Karpas-422 (cell line): ENCODE data around the gene USP14. TPM values are rescaled to one million over a fixed set of nuclear protein-coding genes. Genes with fewer than 3 reads are reported as not detected.

Experiments
- DNase-seq: peaks from one replicate; pipeline ENCODE4 v3.0.0-alpha.2; 2015
- H2AFZ ChIP-seq: fragments of 200-600 bp; sonication (generic); 2 replicates; pipeline ENCODE4 v1.6.1; 2014; ENCODE audit warnings: antibody characterized with exemption, low read length, mixed read lengths
- H3K27ac ChIP-seq: fragments of 200-600 bp; sonication (generic); 2 replicates; pipeline ENCODE4 v1.5.1; 2014; ENCODE audit warnings: mild to moderate bottlenecking, low read length, moderate library complexity
- H3K27me3 ChIP-seq: fragments of 200-600 bp; sonication (generic); 2 replicates; pipeline ENCODE4 v1.6.1; 2014; ENCODE audit warnings: low read length, mixed read lengths
- H3K36me3 ChIP-seq: fragments of 200-600 bp; sonication (generic); 2 replicates; pipeline ENCODE4 v1.6.1; 2014; ENCODE audit warnings: low read length, mixed read lengths; ENCODE audit not compliant: insufficient read depth
- H3K4me1 ChIP-seq: fragments of 200-600 bp; sonication (generic); 2 replicates; pipeline ENCODE4 v1.6.1; 2014; ENCODE audit warnings: mild to moderate bottlenecking, low read length, mixed read lengths
- H3K4me2 ChIP-seq: fragments of 200-600 bp; sonication (generic); 2 replicates; pipeline ENCODE4 v1.6.1; 2014; ENCODE audit warnings: low read length, low read depth, mild to moderate bottlenecking; ENCODE audit not compliant: poor library complexity, severe bottlenecking
- H3K4me3 ChIP-seq: fragments of 200-600 bp; sonication (generic); 2 replicates; pipeline ENCODE4 v1.5.1; 2014; ENCODE audit warnings: mild to moderate bottlenecking, antibody characterized with exemption, low read length, mixed read lengths
- H3K79me2 ChIP-seq: fragments of 200-600 bp; sonication (generic); 2 replicates; pipeline ENCODE4 v1.6.1; 2014; ENCODE audit warnings: mild to moderate bottlenecking, low read length, mixed read lengths
- H3K9ac ChIP-seq: fragments of 200-600 bp; sonication (generic); 2 replicates; pipeline ENCODE4 v1.6.0; 2014; ENCODE audit warnings: low read length
- H3K9me2 ChIP-seq: fragments of 200-600 bp; sonication (generic), shearing (Covaris generic); replicated peaks from 2 replicates; pipeline ENCODE4 v1.6.0; 2014; ENCODE audit warnings: mild to moderate bottlenecking, low read length, moderate library complexity; ENCODE audit not compliant: insufficient read depth
- H3K9me3 ChIP-seq: fragments of 300-700, 200-600 bp; sonication (generic); 2 replicates; pipeline ENCODE4 v1.6.1; 2014; ENCODE audit warnings: low read length, mixed read lengths
- H4K20me1 ChIP-seq: fragments of 200-600 bp; sonication (generic); 2 replicates; pipeline ENCODE4 v1.6.1; 2014; ENCODE audit warnings: mild to moderate bottlenecking, antibody characterized with exemption, low read length, low read depth; ENCODE audit not compliant: insufficient read depth
- total RNA-seq: library from RNA; depleted of rRNA; stranded (reverse); fragments of >200 nt; shearing (Covaris generic); gene quantifications from 2 replicates; pipeline ENCODE4 v1.2.3, GENCODE V29; 2014; ENCODE audit warnings: low replicate concordance

USP14 gene
- total RNA-seq, 1 experiment from 2014 or later = 40.1 TPM

DNA sequence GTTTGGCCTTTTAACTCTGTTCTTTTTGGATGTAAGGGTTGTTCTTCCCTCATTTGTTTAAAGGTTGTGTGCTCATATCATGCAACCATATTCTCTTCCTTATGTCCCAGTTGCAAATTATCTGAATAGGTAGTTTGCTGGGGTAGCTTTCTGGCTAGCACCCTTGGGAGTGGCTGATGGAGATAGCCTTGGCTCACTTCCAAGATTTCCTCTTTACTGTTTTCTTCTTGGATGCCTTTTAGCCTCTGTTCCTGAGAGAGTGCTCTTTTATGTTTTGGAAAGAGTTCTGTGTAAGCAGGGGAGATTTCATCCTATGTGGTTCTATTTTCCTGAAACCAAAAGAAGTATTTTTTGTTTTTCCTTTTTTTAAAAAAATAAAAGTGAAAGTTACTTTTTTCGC lies 25.4 kb downstream of the USP14 start:
- Histone ChIP-seq H3K79me2 (peaks cover 97% of the 10 kb centered on the region), H3K4me2 (no peak overlapping the region), H3K9me2 (no peaks in the 10 kb centered on the region)

DNA sequence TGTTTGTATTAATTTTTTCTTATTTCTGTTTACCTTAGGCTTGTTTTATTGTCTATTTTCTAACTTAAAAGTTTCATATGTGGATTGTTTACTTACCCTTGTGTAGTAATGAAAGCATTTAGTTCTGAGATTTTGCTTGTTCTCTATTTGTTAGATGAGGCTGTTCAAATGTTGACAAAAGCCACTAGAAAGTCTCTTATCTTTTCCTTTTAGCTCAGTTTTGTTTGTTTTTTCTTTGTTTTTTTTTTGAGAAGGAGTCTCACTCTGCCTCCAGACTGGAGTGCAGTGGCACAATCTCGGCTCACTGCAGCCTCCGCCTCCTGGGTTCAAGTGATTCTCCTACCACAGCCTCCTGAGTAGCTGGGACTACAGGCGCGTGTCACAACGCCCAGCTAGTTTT lies 30.9 kb downstream of the USP14 start:
- no peak overlapping the region for H3K9ac ChIP-seq
- no peaks in the 10 kb centered on the region for H3K9me3 ChIP-seq
- no peak for DNase-seq
- no peaks in the 10 kb centered on the region for H3K9me2 ChIP-seq
- H3K4me2 ChIP-seq = no peak overlapping the region
- peaks cover 96% of the 10 kb centered on the region for H3K79me2 ChIP-seq
- H2AFZ ChIP-seq = no peak overlapping the region
- peaks cover 27% of the 10 kb centered on the region; the same call in 1 of the 2 replicates for H3K36me3 ChIP-seq
- no peaks in the 10 kb centered on the region for H4K20me1 ChIP-seq
- no peaks in the 10 kb centered on the region for H3K27me3 ChIP-seq
- H3K4me3 ChIP-seq = no peak overlapping the region
- no peak overlapping the region for H3K27ac ChIP-seq
- H3K4me1 ChIP-seq = no peaks in the 10 kb centered on the region

More for the DNA sequence above, 25.4 kb downstream of the USP14 start:
- no peak overlapping the region for H3K9ac ChIP-seq
- no peaks in the 10 kb centered on the region for H3K27me3 ChIP-seq
- H3K36me3 ChIP-seq = peaks cover 47% of the 10 kb centered on the region; the same call in 1 of the 2 replicates
- H3K9me3 ChIP-seq = no peaks in the 10 kb centered on the region
- no peak overlapping the region for H3K27ac ChIP-seq
- no peaks in the 10 kb centered on the region for H3K4me1 ChIP-seq
- DNase-seq = no peak
- H4K20me1 ChIP-seq = no peaks in the 10 kb centered on the region
- no peak overlapping the region for H2AFZ ChIP-seq
- no peak overlapping the region for H3K4me3 ChIP-seq

DNA sequence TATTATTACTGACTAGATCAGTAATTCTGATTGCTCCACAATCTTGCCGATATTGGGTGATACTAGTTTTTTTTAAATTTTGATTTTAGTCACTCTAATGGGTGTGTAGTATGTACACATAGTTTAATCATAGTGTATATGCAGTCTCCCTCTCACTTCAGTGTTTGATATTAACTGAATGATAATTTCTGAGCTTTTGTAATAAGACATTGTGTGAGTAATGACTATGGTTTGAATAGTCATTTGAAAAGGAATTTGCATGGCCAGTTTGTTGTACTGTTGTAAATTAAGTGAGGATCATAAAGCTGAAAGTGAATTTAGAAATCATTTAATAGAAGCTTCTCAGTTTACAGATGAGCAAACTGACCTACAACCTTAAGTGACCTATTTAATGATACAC lies 33.4 kb downstream of the USP14 start:
- H3K79me2 ChIP-seq = peaks cover 91% of the 10 kb centered on the region
- H4K20me1 ChIP-seq = no peaks in the 10 kb centered on the region
- DNase-seq = no peak
- H2AFZ ChIP-seq = no peak overlapping the region
- H3K27me3 ChIP-seq = no peaks in the 10 kb centered on the region
- H3K27ac ChIP-seq = no peak overlapping the region
- H3K4me3 ChIP-seq = no peak overlapping the region
- peaks cover 37% of the 10 kb centered on the region; the same call in 1 of the 2 replicates for H3K36me3 ChIP-seq
- H3K4me1 ChIP-seq = no peaks in the 10 kb centered on the region
- no peaks in the 10 kb centered on the region for H3K9me2 ChIP-seq
- no peaks in the 10 kb centered on the region for H3K9me3 ChIP-seq
- no peak overlapping the region for H3K9ac ChIP-seq
- no peak overlapping the region for H3K4me2 ChIP-seq

DNA sequence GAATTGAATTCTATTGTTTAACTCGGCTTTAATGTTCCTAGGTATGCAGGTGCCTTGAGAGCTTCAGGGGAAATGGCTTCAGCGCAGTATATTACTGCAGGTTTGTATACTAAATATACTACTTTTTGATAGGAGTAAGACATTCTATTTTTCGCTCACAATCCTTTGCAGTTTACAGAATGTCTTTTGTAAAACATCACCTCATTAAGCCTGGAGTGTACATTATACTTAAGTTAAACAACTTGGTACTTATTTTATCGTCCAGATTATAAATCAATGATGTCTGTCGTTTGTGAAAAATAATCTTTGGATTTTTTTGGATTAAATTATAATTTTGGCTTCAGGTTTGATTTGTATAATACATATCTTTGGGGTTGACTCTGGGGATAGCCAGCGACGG lies 34.4 kb downstream of the USP14 start:
- no peaks in the 10 kb centered on the region for H3K9me2 ChIP-seq
- H3K27ac ChIP-seq = no peak overlapping the region
- no peak overlapping the region for H3K4me3 ChIP-seq
- H4K20me1 ChIP-seq = no peaks in the 10 kb centered on the region
- H3K36me3 ChIP-seq = peaks cover 42% of the 10 kb centered on the region; the same call in 1 of the 2 replicates
- H3K9me3 ChIP-seq = no peaks in the 10 kb centered on the region
- H3K27me3 ChIP-seq = no peaks in the 10 kb centered on the region
- H3K4me1 ChIP-seq = no peaks in the 10 kb centered on the region
- H3K9ac ChIP-seq = no peak overlapping the region
- no peak overlapping the region for H2AFZ ChIP-seq
- no peak for DNase-seq
- peaks cover 88% of the 10 kb centered on the region for H3K79me2 ChIP-seq
- H3K4me2 ChIP-seq = no peak overlapping the region

DNA sequence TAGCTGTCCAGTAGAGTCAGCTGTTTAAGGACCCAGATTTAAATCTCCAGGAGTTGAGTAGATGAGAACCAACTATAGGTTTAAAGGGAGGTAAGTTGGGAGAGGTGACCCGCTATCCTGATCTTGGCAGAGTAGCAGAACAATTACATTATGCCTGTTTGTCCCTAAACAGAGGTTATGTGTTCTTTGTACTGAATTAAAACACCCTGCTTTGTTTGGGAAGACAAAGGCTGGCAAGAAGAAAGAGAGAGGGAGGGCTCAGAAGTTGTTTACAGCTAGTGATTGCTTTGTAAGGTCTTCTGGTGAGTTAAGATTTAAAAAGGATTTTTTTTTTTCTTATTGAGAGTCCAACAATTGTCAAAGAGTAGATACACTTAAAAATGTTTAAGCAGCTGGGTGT lies 37.3 kb downstream of the USP14 start:
- peaks cover 60% of the 10 kb centered on the region; the same call in 1 of the 2 replicates for H3K36me3 ChIP-seq
- no peaks in the 10 kb centered on the region for H3K4me1 ChIP-seq
- no peak overlapping the region for H2AFZ ChIP-seq
- no peaks in the 10 kb centered on the region for H4K20me1 ChIP-seq
- no peaks in the 10 kb centered on the region for H3K9me2 ChIP-seq
- H3K27me3 ChIP-seq = no peaks in the 10 kb centered on the region
- DNase-seq = no peak
- H3K4me2 ChIP-seq = no peak overlapping the region
- H3K9me3 ChIP-seq = no peaks in the 10 kb centered on the region
- no peak overlapping the region for H3K4me3 ChIP-seq
- H3K79me2 ChIP-seq = peaks cover 77% of the 10 kb centered on the region
- no peak overlapping the region for H3K27ac ChIP-seq
- H3K9ac ChIP-seq = no peak overlapping the region

DNA sequence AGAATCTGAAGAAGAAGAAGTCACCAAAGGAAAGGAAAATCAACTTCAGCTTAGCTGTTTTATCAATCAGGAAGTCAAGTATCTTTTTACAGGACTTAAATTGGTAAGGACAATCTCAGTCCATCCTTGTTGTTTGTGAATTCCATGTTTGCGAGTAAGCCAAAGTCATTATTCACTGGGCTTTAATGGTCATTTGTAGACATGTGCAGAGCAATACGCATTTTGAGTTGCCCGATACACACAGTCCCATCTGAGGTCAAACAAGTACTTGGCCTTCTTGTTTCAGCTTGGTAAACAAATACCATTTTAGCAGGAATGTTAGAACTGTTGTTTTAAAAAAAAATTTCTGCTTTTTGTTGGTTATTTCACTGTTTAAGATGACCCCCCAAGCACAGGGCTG lies 40.9 kb downstream of the USP14 start:
- Histone ChIP-seq H3K4me3 (no peak overlapping the region), H3K9ac (no peak overlapping the region), H3K4me2 (no peak overlapping the region), H3K9me2 (no peaks in the 10 kb centered on the region), H3K27me3 (no peaks in the 10 kb centered on the region), H3K4me1 (no peaks in the 10 kb centered on the region), H4K20me1 (no peaks in the 10 kb centered on the region), H2AFZ (no peak overlapping the region), H3K9me3 (no peaks in the 10 kb centered on the region), H3K36me3 (peaks cover 61% of the 10 kb centered on the region; the same call in 1 of the 2 replicates), H3K27ac (no peak overlapping the region), H3K79me2 (peaks cover 47% of the 10 kb centered on the region)
- DNase-seq = no peak

DNA sequence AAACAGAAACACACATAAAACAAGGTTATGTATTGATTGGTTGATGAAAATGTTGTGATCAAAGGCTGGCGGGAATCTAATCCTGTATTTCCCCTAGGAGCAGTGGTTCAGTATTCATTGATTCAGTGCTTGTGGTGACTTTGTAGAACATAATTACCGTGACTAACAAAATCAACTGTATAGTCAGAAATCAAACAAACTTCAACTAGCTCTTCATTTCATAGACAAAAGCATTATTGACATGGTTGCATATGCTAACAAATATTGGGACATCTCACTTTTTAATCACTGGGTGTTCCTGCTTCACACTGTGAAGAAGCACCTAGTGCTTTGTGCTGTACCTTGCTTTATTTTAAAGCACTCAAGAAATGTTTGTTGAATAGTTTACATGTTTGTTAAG lies 41.4 kb downstream of the USP14 start:
- peaks cover 64% of the 10 kb centered on the region; the same call in 1 of the 2 replicates for H3K36me3 ChIP-seq
- no peak overlapping the region for H3K4me3 ChIP-seq

DNA sequence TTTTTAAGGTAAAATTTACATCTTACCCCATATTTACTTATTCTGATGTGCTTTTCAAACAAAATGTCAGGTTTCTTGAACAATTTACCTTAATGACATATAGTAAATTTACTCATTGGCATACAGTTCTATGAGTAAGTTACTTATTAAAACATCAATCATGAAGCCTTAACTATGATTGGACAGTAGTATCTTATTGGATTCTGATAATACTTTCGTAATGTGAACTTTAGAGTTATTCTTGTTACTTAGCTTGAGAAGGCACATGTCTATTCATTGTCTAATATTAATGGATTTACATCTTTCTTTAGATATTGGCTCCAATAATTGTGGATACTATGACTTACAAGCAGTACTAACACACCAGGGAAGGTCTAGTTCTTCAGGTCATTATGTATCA lies 51.7 kb downstream of the USP14 start:
- Histone ChIP-seq H3K27ac (no peak overlapping the region), H3K4me2 (no peak overlapping the region), H3K4me1 (no peaks in the 10 kb centered on the region), H3K9ac (no peak overlapping the region), H2AFZ (no peak overlapping the region), H4K20me1 (no peaks in the 10 kb centered on the region), H3K9me3 (no peaks in the 10 kb centered on the region), H3K36me3 (peaks cover 82% of the 10 kb centered on the region; the same call in 1 of the 2 replicates), H3K9me2 (no peaks in the 10 kb centered on the region), H3K27me3 (no peaks in the 10 kb centered on the region), H3K4me3 (no peak overlapping the region), H3K79me2 (peaks cover 31% of the 10 kb centered on the region)
- no peak for DNase-seq

More for the DNA sequence above, 41.4 kb downstream of the USP14 start:
- no peak for DNase-seq
- H3K4me2 ChIP-seq = no peak overlapping the region
- no peak overlapping the region for H3K27ac ChIP-seq
- no peaks in the 10 kb centered on the region for H3K9me2 ChIP-seq
- H3K9me3 ChIP-seq = no peaks in the 10 kb centered on the region
- no peak overlapping the region for H2AFZ ChIP-seq
- peaks cover 47% of the 10 kb centered on the region for H3K79me2 ChIP-seq
- no peaks in the 10 kb centered on the region for H3K27me3 ChIP-seq
- no peaks in the 10 kb centered on the region for H3K4me1 ChIP-seq
- no peak overlapping the region for H3K9ac ChIP-seq
- no peaks in the 10 kb centered on the region for H4K20me1 ChIP-seq

DNA sequence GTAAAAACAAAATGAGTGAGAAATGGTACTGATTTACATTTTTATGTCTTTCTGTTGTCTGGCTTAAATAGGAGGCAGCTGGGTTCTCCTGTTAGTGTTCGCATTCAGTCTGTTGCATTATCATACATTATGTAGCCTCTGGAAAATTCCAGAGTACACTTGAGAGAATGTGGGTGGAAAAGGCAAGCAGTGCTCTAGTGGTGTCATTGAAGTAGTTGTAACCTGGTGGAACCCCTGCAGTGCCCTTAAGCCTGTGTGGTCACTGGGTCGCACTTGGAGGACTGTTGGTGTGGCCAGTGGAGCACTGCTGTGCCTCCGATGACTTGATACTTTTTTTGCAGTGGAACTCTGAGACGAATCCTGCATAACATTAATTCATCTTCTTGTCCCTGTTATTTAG lies 52.4 kb downstream of the USP14 start:
- Histone ChIP-seq H3K9ac (no peak overlapping the region), H2AFZ (no peak overlapping the region), H3K4me2 (no peak overlapping the region), H3K9me3 (no peaks in the 10 kb centered on the region), H3K4me3 (no peak overlapping the region), H4K20me1 (no peaks in the 10 kb centered on the region), H3K9me2 (no peaks in the 10 kb centered on the region), H3K36me3 (peaks cover 83% of the 10 kb centered on the region; the same call in 1 of the 2 replicates), H3K27ac (no peak overlapping the region), H3K4me1 (no peaks in the 10 kb centered on the region), H3K27me3 (no peaks in the 10 kb centered on the region), H3K79me2 (peaks cover 28% of the 10 kb centered on the region)
- DNase-seq = no peak
